Adipose tissue (tissue), 3 donors: ENCODE data around the gene TIPIN. TPM values are rescaled to one million over a fixed set of nuclear protein-coding genes. Genes with fewer than 3 reads are reported as not detected.

Experiments
- H3K27ac ChIP-seq: one replicate; pipeline ENCODE4 v1.5.1; 2013; ENCODE audit warnings: low read depth, low read length
- WGBS, 3 donors: extraction: QIAGEN DNeasy Blood & Tissue Kit; methylation state at CpG; one replicate each; pipeline ENCODE4 v1.1.7; 2013; 5-methylcytosine and 5-hydroxymethylcytosine counted together
- polyA plus RNA-seq, 3 donors: library from polyadenylated mRNA; stranded (reverse); fragments of 200-250 nt; gene quantifications; one replicate each; pipeline ENCODE4 v1.2.3, GENCODE V29; 2013
- donor health status: healthy with polysubstance abuse.
- donor health status: Bipolar disorder and iron deficiency.
- donor health status: healthy.

Gene TIPIN
- polyA plus RNA-seq, 3 donors = 2.0 to 4.6 (median 2.4) TPM

DNA sequence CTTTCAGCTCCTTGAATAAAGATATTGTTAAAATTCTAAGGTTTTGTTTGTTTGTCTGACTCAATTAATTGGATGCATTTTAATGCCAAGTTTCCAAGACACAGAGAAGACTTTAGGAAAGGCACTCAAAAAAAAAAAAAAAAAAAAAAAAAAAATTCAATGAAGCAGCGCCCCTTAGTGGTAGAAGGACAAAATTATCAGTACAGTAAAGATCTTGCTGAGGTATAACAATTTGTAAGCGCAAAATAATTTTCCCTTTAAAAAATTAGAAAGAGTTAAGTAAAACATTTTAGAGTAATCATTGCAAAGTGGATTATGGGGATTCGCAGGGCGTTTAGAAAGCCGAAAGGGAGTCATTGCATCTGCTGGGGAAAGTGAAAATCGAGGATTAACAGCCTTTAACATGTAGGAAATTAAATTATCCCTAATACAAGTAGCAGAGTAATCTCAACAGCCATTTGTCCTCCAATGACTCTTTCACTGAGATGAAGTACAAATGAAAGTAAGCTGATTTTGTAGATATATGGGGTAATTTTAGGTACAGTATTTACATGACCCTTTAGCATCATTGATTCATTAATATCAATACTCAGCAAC, 68.9 kb downstream of the TIPIN start:
- WGBS, 3 donors = 11 to 18% (median 15%) methylated on average over 6 of the region's 6 CpGs

More for the DNA sequence above, 68.9 kb downstream of the TIPIN start:
- H3K27ac ChIP-seq = no peak overlapping the region

Other genes with a start within 250 kb of the TIPIN start
- under 1 TPM in 2 of 3 donors, not detected in 1; 0.01 to 0.22 TPM for gene MEGF11, start 102.9 kb downstream of the TIPIN start, polyA plus RNA-seq
- 10 to 100 TPM; 14.1 to 19.5 (median 19.4) TPM for gene DIS3L, start 63.1 kb downstream of the TIPIN start, polyA plus RNA-seq
- 10 to 100 TPM; 11.7 to 34.7 (median 27.7) TPM for gene MAP2K1, start 30.2 kb upstream of the TIPIN start, polyA plus RNA-seq
- gene SNAPC5, start 141.1 kb upstream of the TIPIN start, polyA plus RNA-seq = 10 to 100 TPM; 15.4 to 34.9 (median 25.9) TPM
- 1,000 to 10,000 TPM; 2,182 to 4,121 (median 3,642) TPM for gene RPL4, start 148.2 kb upstream of the TIPIN start, polyA plus RNA-seq
- gene ZWILCH, start 148.6 kb upstream of the TIPIN start, polyA plus RNA-seq = 1 to 10 TPM; 1.7 to 7.3 (median 2.7) TPM
- gene LCTL, start 209.3 kb upstream of the TIPIN start, polyA plus RNA-seq = not detected